COLO668 (cell line): ENCODE measurements around the gene SOCS6.
"Not testable (repeated sequence)": the region's sequence is repeated elsewhere in the genome, so short reads cannot be mapped to it uniquely, and the experiment has no call there.

Experiments
- DNase-seq: peaks from one replicate; lab custom pipeline; 2025; ENCODE audit not compliant: unreplicated experiment; lab: John Stamatoyannopoulos, UW

Gene SOCS6

DNA sequence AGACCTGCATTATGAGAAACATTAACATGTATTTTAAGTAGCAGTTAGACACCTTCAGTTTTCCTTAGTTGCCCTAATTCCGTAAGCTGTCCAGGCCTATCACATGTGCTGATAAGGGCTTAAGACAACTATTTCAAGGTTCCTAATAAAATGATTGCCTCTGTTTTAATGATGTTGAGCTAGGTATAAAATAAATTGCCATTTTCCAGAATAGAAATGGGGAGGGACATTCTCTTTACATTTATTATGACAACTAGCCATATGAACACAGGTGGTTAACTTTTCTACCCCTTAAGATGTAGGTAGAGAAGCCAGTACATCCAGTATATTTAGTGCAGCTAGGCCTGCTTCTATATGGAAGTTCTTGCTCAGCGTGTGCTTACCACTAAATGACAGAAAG, 65.9 kb downstream of the SOCS6 start:
- DNase-seq = no peak

DNA sequence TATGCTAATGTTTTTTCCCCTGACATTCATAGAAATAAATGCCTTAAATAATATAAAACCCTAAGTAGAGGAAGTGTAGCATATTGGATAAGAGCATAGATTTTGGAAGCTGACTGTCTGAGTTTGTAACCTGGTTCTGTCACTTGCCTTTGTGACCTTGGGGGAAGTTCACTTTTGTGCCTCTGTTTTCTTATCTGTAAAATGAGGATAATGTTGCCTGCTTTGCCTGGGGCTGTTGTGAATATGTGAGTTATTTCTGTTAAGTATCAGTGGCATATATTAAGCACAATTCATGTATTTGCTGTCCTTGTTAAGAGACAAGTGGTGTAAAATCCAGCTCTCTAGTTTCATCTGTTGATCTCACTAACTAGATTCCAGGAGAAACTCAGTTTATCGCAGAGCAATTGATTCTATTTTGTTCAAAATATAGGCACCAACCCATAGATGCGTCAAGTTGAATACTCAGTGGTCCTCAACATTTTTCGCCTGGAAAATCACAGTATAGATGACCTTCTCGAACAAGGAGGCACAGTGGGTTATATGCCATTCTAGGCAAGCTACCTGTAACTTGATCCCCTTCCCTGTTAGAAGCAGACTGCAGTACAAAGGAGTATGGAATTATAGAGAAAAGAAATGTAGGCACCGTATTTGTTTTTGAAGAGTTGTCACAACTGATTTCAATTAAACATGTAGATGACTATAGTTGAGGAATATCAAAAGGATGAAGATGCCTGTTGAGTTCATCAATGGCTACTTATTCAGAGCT, 67.0 kb downstream of the SOCS6 start:
- no peak for DNase-seq

- not testable (repeated sequence) for DNase-seq
Observed at GRCh38 chr18:70358105-70358406, 69.2 kb downstream of the SOCS6 start.

GRCh38 chr18:70359071-70359470, 70.2 kb downstream of the SOCS6 start:
- DNase-seq = no peak

- no peak for DNase-seq
Observed at GRCh38 chr18:70362258-70362657, 73.4 kb downstream of the SOCS6 start.

DNA sequence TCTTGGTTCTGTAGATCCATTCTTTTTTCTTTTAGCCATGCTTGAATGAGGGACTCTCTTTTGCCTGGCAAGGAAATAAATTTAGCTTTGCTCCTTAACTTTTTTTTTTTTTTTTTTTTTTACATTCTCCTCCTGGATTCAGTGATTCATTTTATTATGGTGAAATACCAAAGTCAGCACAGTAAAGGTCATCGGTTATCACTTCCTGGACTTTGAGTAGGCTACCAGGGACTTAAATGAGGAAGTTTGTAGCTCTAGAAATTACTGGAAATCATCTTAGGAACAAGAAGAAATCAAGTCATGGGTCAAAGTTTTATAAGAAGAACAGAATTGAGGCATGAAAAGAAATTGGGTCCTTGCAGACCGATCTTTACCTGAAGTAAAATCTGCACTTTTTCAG, 75.0 kb downstream of the SOCS6 start:
- DNase-seq = no peak

DNA sequence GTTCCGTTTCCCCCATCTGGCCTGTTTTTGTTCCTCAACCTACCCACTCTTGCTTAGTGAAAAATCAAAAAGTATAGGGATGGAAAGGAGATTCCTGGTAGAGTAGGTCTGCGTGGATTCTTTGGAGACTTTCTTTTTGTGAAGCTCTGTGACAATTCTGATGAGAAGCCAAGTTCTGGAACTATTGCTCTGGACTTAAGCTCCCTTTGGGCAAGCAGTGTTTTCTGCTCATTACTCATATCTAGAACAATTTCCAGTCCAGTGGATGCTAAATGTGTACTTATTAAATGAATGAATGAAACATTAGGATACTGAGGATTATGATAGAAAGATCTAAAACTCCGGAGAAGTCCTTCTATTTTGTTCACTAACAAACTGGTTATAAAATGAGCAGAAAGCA, 76.5 kb downstream of the SOCS6 start:
- DNase-seq = no peak

DNA sequence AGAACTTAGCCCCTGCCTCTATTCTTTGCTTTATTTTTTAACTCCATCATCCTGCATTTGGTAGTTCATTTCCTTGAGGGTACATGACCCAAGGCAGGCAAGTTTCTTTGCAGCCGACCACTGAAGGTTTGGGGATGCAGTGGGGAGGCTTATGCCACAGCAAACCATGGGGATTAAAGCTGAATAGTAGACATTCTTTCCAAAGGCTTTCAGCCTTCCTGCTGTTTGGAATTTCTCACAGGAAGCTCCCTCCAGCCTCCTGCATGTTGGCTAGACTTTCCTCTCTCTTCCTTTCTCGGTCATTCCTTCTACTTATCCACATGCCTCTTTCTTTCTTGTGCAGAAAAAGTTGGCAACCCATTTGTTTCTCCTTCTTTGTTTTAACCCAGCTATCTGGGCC, 77.3 kb downstream of the SOCS6 start:
- no peak for DNase-seq

GRCh38 chr18:70366670-70367069, 77.8 kb downstream of the SOCS6 start:
- no peak for DNase-seq

- DNase-seq = not testable (repeated sequence)
Observed at GRCh38 chr18:70367344-70367743, 78.5 kb downstream of the SOCS6 start.

GRCh38 chr18:70368903-70369302, 80.1 kb downstream of the SOCS6 start:
- DNase-seq = no peak

DNA sequence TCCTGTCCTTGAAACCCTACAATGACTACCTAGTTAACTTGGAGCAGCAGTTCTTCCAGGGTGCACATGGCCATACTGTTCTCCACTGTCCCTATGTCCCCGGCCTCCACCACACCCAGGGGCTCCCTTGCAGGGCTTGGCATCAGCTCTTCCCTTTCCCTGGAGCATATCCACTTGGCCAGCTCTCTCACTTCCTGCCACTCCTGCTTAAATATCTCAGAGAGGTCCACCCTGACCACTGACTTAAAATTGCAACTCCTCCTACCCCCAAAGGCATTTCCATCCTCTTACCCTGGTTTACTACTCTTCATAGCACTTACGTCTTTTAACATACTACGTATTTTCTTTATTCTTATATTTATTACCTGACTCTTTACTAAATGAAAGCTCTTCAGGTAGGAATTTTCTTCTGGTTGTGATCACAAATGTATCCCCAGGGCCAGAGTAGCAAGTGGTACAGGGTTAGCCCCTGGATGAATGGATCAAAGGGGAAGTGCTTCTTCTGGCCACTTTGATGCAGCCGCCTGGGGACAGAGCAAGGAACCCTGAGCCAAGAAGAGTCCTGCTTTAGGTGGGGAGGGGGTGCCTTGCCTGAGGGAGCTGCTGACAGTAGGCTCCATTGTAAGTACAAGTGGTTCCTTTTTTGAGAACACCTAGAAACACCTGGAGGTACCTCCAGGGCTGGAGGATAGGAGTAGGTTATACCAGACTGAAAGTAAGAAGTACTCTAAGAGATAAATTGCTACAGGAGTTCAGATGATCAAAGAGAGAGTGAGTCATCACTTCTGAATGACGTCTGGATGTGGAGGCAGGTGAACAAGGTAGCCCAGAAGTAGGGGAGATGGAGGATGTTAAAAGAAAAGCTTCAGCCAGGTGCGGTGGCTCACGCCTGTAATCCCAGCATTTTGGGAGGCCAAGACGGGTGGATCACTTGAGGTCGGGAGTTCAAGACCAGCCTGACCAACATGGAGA, 82.2 kb downstream of the SOCS6 start:
- no peak for DNase-seq

DNA sequence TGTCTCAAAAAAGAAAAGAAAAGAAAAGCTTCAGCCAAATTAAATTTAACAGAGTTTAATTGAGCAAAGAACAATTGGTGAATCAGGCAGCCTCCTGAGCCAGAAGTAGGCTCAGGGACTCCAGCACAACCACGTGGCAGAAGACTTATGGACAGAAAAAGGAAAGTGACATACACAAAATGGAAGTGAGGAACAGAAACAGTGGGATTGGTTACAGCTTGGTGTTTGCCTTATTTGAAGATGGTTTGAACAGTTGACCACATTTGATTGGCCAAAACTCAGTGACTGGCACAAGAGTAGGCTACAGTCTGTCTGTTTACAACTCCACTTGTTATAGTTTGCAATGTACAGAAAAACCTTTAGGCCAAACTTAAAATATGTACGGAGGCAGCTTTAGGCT, 83.1 kb downstream of the SOCS6 start:
- no peak for DNase-seq

GRCh38 chr18:70372450-70373041, 83.7 kb downstream of the SOCS6 start:
- DNase-seq = no peak

DNA sequence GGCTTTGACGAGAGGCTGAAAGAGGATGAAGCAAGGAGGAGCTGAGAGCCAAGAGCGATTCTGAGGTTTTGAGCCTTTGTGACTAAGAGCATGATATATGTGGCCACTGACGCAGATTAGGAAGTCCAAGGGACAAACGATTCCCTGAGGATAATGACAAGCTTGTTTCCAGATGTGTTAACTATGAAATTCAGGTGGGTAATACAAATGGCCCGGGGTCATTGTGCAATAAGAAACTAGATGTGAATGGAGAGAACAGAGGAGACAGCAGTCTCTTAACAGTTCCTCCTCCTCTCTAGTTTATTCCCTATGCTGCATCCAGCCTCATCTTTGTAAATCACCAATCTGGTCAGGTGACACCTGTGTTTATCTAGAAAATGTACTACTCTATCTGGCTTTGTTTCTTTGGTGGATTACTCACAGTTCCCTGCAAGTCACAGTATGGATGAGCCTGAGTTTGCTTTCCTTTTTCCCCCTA, 84.2 kb downstream of the SOCS6 start:
- no peak for DNase-seq

DNA sequence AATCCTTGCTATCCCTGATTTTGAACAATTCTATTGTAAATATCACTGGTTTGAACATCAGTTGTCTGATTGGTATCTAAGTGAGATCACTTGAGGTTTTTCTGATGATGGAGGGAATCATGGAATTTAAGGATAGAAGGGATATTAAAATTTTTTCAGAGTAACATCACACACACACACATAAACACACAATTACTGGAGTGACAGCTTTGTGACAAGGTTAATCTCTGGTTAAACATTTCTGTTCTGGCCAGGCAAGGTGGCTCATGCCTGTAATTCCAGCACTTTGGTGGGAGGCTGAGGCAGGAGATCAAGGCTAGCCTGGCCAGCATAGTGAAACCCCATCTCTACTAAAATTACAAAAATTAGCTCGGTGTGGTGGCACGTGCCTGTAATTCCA, 85.3 kb downstream of the SOCS6 start:
- DNase-seq = no peak

- peak; percentile 31 for DNase-seq
Observed at GRCh38 chr18:70376137-70376913, 87.5 kb downstream of the SOCS6 start.

- peak; percentile 76 for DNase-seq
Observed at GRCh38 chr18:70376914-70377258, 88.0 kb downstream of the SOCS6 start.

DNA sequence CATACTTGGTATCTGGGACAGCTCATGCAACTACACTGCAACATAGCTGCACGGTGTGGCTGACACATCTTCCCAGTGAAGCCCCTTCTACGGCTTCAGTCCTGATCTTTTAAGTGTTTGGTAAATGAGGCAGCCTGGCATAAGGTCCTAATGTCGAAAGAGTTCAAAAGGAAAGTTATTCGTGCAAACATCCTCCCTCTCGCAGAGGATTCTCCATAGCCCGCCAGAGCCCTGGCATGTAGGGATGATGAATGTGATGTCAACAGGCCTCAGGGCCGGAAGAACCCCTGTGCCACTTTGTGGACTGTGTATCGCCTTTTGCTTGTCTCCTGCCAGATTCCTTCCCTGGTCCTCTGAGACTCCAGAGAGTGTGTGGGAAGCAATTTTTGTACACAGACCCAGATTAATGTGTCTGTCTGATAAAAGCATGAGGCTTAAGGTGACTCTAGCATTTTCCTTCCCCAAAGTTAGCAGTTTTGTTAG, 88.5 kb downstream of the SOCS6 start:
- DNase-seq = peak; percentile 67

DNA sequence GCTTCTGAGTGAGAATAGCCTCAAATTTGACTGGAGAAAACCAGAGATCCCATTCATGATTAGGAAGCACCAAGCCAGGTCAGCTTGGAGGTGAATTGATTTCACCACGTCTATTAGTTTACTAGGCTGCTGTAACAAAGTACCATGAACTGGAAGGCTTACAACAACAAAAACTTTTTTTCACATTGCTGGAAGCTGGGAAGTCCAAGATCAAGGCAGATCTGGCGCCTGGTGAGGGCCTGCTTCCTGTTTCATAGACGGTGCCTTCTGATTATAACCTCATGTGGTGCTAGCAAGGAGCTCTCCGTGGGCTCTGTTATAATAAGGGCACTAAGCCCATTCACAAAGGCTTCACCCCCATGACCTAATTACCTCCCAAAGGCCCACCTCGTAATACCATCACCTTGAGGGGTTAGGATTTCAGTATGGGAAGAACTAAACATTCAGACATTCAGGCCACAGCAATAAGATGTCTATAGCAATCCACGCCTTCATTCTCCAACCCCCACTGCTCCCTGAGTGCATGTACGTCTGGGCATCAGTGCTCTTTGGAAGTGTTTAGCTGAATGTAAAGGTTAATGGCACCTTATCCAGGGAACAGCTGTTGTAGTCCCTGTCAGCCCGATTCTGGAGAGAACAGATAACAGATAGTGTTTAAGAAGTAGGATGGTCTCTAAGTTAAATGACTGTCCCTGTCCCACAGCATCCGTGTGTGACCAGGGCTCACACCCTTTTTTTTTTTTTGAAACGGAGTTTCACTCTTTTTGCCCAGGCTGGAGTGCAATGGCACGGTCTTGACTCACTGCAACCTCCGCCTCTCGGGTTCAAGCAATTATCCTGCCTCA, 89.2 kb downstream of the SOCS6 start:
- no peak for DNase-seq
